IPS-18c (cell line): ENCODE measurements around the gene SDK1.
"Not testable (repeated sequence)": the region's sequence is repeated elsewhere in the genome, so short reads cannot be mapped to it uniquely, and the experiment has no call there.

Source experiments
- H3K4me3 ChIP-seq: 2 replicates; pipeline ENCODE4 v1.7.0; 2013; ENCODE audit warnings: low read depth, mild to moderate bottlenecking, low read length, moderate library complexity; ENCODE audit not compliant: insufficient read depth
- H3K9me3 ChIP-seq: one replicate; pipeline ENCODE4 v1.6.1; 2013; ENCODE audit warnings: mild to moderate bottlenecking, low read length, moderate library complexity; ENCODE audit not compliant: control insufficient read depth, insufficient read depth

Gene SDK1

DNA sequence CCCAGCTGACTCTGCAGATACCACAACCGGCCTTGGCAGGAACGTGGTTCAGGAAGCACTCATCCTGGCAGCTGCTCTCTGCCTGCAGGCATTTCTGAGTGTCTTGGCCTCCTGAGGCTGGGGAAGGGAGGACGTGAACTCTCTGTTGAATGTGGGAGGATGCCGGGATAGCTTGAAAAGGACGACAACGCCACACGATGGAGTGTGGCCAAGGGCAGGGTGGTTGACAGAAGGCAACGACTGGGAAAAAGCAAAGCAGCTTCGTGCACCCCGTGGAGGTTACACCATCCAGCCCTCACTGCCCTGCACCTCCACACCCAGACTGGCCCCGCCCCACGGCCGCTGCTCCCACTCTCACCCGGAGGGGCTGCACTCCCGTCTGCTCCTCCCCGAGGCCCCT lies 915.0 kb downstream of the SDK1 start:
- Histone ChIP-seq H3K4me3 (no peak overlapping the region), H3K9me3 (no peaks in the 10 kb centered on the region)

DNA sequence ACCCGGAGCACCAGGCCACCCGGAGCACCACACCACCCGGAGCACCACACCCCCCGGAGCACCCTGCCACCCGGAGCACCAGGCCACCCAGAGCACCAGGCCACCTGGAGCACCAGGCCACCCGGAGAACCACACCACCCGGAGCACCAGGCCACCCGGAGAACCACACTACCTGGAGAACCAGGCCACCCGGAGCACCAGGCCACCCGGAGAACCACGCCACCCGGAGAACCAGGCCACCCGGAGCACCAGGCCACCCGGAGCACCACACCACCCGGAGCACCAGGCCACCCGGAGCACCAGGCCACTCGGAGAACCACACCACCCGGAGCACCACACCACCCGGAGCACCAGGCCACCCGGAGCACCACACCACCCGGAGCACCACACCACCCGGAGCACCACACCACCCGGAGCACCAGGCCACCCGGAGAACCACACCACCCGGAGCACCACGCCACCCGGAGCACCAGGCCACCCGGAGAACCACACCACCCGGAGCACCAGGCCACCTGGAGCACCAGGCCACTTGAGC lies 916.1 kb downstream of the SDK1 start:
- H3K4me3 ChIP-seq, H3K9me3 ChIP-seq: not testable (repeated sequence)

DNA sequence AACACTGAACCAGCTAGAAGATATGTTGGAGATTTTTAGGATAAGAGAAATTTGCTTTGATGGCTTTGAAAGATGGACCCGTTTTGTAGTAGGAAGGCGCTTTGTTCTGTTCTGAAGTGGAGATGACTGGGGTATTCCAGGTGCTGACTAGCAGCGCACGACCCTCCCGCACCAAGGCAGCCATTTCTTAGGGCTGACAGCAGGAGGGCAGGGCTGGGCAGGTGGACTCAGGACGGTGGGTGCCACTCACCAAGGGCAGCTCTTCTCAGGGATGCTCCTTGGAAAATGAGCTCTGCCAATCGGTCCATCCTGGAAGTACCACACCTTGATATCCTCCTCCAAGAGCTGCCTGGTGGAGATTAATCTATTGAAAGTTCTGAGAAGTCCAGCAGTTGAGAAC lies 917.4 kb downstream of the SDK1 start:
- Histone ChIP-seq H3K4me3 (no peak overlapping the region), H3K9me3 (no peaks in the 10 kb centered on the region)

DNA sequence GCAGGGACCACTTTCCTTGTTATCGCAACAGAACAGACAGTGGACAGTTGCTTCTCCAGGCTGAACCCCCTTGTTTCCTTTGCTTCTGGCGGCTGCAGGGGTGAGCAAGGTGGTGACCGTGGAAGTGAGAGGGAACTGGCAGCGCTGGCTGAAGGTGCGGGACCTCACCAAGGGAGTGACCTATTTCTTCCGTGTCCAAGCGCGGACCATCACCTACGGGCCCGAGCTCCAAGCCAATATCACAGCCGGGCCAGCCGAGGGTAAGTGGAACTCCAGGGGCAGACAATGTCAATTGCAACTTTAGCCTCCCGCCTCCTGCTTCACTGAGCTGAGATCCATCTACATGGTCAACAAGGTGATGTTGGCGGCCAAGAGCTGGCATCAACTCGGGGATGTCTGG lies 919.0 kb downstream of the SDK1 start:
- Histone ChIP-seq H3K4me3 (no peak overlapping the region), H3K9me3 (no peaks in the 10 kb centered on the region)

DNA sequence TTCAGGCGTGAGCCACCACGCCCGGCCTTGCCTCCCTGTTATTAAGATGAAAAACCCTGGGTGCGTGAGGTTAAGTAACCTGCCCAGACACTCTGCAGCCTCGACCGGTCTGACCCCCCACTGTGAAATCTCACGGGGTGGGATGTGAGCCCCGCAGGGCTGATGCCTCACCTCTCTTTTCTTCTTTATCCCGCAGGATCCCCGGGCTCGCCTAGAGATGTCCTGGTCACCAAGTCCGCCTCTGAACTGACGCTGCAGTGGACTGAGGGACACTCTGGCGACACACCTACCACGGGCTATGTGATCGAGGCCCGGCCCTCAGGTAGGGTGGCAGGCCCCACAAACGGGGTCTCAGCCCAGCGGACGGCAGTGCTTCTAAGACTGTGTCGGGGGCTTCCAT lies 920.0 kb downstream of the SDK1 start:
- no peak overlapping the region for H3K4me3 ChIP-seq
- no peaks in the 10 kb centered on the region for H3K9me3 ChIP-seq

DNA sequence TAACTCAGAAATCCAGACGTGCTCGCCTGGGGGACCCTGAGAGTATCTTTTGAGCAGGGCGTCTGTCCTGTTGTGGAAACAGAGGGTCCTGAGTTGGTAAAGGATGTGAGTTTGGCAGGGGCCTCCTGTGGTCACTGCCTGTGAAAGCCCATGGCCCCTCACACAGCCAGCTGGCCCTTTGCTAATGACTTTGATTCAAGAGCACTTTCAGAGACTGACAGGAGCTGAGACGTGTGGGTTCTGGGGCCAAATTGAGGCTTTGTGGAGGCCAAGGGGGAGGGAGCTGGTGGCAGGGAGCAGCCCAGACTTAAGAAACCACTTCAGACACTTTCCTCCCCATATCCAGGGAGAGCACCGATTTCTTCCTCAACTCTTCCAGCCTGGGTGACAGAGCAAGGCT lies 921.6 kb downstream of the SDK1 start:
- H3K4me3 ChIP-seq, result no peak overlapping the region
- no peaks in the 10 kb centered on the region for H3K9me3 ChIP-seq

DNA sequence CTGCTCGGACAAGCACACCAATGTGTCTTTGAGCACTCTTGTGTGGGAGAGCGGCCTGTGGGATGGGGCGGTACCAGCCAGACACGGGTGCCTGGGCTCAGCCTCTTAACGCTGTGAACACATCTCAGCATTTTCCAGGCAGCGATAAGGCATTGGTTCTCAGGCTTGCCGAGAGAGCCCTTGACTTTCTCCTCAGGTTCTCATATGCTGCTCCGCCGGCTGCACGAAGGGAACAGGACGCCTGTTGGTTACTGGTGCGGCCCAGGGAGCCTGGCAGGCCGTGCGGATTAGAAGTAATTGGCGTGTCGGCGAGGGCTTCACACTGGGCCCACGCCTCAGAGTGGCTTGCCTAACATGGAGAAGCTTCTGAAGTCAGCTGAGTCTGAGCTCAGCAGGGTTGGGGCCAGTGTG lies 924.3 kb downstream of the SDK1 start:
- Histone ChIP-seq H3K9me3 (no peaks in the 10 kb centered on the region), H3K4me3 (no peak overlapping the region)

DNA sequence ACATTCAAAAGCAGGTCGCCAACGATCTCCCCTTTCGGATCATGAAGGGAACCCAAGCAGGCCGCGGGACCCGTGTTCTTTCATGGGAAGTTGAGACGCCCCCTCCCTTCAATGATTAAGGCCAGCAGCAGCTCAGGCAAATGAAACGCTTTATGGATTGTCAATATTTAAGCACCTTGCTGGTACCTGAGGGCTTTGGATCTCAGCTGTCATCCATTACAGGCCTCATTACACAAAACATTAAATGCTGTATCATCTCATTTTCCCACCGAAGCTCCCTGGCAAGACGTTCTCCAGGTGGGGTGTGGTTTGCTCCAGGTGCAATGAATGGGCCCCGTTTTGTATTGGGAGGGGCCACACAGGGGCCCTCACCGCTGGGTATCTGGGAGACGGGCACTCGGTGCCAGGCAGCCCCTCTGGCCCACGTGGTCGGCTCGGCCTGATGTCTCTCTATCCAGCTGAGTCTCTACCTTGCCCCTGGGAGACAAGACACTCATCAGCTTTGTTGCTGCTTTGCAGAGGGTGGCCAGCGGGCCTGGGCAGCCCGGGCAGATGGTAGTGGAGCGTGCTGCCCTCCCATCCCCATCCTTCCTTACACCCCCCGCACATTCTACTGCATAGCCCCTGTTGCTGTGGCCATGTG lies 925.0 kb downstream of the SDK1 start:
- H3K4me3 ChIP-seq, result no peak overlapping the region
- no peaks in the 10 kb centered on the region for H3K9me3 ChIP-seq

DNA sequence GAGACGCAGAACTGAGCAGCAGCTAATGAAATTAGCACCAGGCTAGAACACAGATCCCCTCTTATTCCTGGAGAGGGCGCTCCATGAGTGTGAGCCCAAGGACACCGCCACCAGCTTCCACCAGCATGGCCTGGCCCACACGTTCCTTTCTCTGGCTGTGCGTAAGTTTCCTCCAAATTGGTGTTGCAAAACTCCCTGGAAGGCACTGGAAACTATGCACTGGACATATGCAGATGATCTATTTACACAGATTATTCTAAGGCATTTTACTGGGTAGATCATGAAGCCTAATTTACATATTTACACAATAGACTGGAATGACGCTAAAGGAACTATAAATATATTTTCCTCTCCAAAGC lies 925.5 kb downstream of the SDK1 start:
- H3K4me3 ChIP-seq, result no peak overlapping the region
- no peaks in the 10 kb centered on the region for H3K9me3 ChIP-seq

DNA sequence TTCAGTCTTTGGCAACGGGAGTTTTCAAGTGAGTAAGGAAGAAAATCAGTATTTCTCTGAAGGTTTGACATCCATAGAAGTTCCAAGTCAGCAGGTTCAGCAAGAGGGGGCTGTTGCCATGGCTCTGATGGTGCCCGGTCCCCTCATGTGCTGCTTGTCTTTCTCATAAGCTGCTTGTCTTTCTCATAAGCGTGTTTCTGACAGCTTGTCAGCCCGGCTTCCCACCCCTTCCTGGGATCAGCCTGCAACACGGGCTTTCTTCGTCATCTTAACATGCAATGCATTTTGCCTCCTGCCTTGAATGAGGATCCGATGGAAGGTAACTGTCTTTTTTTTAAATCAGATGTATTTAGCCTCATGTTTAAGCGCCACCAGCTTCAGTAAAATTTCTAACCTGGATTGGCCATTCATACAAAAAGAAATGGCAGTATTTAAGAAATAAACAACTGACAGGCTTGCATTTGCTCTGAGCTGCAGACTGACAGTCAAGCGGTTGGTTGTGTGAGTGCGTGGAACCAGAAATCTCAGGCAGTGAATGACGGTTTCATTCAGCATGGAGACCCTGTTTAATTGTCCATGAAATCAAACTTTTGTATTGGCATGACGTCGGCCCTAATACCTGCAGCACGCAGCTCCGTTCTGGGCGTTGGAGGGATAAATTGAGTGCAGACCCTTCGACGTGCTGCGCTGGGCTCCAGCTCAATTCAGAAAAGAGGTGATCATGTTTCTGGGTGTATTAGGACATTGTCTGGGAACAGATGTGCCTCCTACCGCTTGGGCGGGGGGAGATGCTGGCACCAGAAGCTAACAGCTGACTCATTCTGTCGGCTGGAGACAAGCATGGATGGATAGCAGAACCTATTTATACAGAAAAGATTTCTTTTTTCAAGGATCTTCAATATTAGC lies 926.3 kb downstream of the SDK1 start:
- Histone ChIP-seq H3K4me3 (no peak overlapping the region), H3K9me3 (no peaks in the 10 kb centered on the region)

DNA sequence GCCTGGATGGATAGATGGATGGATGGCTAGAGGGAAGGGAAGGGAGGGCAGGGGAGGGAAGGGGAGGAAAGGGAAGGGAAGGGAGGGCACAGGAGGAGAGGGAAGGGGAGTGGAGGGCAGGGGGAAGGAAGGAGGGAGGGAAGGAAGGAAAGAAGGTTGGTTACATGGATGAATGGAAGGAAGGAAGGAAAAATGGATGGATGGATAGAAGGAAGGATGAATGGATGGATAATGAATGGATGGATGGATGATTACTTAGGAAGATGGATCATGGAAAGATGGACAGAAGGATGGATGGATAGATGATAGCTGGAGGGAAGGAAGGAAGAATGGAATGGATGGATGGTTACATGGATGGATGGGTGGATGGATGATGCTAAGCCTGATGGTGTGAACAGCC lies 929.3 kb downstream of the SDK1 start:
- H3K4me3 ChIP-seq, result no peak overlapping the region

DNA sequence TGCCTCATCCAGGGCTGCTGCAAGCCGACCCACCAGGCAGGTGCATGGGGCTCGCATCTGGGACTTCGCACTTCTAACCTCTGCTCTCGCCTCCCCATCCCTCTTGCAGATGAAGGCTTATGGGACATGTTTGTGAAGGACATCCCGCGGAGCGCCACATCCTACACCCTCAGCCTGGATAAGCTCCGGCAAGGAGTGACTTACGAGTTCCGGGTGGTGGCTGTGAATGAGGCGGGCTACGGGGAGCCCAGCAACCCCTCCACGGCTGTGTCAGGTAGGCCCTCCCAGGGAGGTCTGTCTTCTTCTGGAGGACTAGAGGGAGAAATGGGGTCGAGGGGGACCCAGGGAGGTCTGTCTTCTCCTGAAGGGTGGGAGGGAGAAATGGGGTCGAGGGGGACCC lies 932.1 kb downstream of the SDK1 start:
- no peaks in the 10 kb centered on the region for H3K9me3 ChIP-seq
- no peak overlapping the region for H3K4me3 ChIP-seq

More for the DNA sequence above, 929.3 kb downstream of the SDK1 start:
- H3K9me3 ChIP-seq, result no peaks in the 10 kb centered on the region

DNA sequence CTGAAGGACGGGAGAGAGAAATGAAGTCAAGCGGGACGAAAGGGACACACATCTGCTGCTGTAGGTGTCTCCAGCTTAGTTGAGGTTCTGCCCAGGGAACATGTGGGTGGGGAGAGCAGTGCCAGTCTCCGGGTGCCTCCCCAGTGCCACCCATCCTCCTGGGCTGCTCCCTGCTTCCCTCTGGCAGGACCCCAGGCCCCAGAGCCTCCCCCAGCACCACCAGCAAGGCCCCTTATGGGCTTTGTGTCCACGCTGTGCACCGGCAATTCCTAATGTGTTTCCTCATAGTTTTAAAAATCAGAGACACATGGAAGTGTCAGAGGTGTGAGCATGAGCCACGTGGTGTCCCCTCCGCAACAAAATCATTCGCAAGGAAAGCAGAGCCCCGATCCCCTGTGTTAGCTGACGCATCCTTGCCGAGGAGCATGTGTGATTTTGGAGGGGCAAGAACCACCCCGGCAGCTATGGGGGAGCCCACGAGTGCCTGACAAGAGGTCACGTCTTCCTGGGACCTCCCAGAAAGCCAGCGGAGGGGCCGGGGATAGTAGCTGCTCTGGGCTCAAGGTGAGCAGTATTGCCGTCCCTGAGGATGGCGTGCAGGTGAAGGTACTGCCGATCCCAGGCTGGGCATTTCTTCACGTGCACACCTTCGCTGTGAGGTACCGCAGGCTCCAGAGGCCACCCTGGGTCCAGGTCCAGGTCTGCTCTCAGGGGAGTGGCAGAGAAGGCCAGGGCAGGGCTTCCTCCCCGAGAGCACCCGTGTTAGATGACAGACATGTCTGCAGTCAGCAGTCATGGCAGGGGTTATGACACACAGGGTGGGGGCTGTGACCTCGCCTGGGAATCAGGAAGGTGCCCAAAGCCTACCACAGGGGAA lies 932.8 kb downstream of the SDK1 start:
- Histone ChIP-seq H3K9me3 (no peaks in the 10 kb centered on the region), H3K4me3 (no peak overlapping the region)

DNA sequence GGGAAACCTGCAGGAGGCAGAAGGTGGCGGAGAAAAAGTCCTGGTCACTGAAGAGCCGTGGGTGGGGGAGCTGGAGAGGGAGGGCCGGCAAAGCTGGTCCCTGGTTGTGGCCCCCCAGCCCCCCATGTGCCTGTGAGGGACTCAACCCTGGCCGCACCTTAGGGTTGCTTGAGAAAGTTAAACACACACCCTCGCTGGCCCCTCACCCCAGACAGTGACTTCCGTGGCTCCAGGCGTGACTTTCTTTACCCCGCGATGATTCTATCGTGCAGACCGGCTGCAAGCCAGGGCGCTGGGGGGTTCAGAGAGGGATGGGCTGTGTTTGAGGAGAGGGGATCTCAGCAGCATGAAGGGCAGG lies 933.4 kb downstream of the SDK1 start:
- H3K4me3 ChIP-seq, result no peak overlapping the region

DNA sequence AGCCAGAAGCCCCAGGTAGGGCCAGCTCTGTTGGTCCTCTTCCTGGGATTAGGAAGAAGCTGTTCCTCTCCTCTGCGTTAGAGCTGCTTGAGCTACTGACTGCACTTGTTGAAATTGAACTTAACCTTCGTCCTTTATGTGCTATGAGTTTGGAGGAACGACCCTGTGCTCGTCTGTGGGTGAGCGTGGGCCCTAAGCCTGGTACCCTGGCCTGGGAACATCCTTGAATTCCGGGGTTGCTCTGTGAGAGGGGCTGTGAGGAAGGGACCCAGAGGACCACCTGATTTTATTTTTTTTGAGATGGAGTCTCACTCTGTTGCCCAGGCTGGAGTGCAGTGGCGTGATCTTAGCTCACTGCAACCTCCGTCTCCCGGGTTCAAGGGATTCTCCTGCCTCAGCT lies 933.8 kb downstream of the SDK1 start:
- Histone ChIP-seq H3K9me3 (no peaks in the 10 kb centered on the region), H3K4me3 (no peak overlapping the region)

More for the DNA sequence above, 933.4 kb downstream of the SDK1 start:
- H3K9me3 ChIP-seq, result no peaks in the 10 kb centered on the region

DNA sequence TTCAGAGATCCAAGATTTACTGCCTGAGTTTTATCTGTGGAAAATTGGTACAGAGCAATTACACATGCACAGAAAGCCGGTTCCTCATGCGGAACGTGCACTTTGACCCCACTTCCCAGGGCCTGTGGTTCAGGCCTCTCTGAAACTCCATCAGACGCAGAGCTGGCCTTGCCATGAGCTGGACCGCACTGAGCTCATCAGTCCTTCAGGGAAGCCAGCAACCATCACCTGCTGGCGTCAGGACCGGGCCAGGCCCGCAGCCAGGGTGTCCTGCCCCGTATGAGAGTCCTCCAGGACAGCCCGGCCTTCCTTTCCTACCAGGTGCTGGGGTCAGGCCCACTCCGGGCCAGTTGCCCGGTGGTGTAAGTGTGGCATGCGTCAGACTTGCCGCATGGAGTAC lies 934.5 kb downstream of the SDK1 start:
- H3K9me3 ChIP-seq, result no peaks in the 10 kb centered on the region

DNA sequence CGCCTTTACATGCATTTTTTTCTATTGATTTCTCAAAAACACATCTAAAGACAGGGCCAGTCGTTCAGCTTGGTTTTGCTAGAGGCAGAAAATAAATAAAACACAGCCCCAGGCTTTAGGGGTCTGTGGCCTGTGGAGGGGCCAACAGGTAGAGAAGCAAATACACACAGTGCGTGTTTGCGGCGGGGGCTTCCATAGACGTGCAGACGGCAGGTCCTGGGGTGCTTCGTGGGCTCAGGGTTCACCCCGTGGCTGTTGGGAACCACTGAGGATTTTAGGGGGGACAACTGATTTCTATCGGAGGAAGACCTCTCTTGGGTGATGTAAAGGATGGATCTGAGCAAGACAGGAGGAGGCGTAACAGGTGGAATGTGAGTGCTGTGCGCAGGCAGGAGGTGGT lies 935.3 kb downstream of the SDK1 start:
- Histone ChIP-seq H3K4me3 (no peak overlapping the region), H3K9me3 (no peaks in the 10 kb centered on the region)

More for the DNA sequence above, 934.5 kb downstream of the SDK1 start:
- H3K4me3 ChIP-seq, result no peak overlapping the region

DNA sequence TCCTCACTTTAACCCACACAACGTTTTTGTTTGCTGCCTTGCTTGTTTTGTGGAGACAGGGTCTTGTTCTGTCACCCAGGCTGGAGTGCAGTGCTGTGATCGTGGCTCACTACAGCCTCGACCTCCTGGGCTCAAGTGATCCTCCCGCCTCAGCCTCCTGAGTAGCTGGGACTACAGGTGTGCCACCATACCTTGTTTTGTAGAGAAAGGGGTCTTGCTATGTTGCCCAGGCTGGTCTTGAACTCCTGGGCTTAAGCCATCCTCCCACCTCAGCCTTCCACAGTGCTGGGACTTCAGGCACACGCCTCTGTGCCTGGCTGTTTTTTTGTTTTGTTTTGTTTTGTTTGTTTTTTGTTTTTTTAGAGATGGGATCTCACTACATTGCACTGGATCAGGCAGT lies 935.8 kb downstream of the SDK1 start:
- not testable (repeated sequence) for H3K4me3 ChIP-seq, H3K9me3 ChIP-seq
